ENCODE results near the gene IER5L. TPM values are rescaled to one million over a fixed set of nuclear protein-coding genes. Genes with fewer than 3 reads are reported as not detected.

Gene IER5L
- total RNA-seq, 4 donors from 2014 or later = 2.3 to 2.9 (median 2.6) TPM

GRCh38 chr9:129154866-129155477, 23.1 kb downstream of the IER5L start:
- DNase-seq = no peak
- Histone ChIP-seq H3K27me3 (no peaks in the 10 kb centered on the region), H3K27ac (no peak overlapping the region), H3K36me3 (peaks cover 0 to 6% (median 0%) of the 10 kb centered on the region in 3 donors), H3K9me3 (no peaks in the 10 kb centered on the region), H3K4me3 (no peak overlapping the region), H3K4me1 (no peaks in the 10 kb centered on the region)
- TF ChIP-seq CTCF (IDR thresholded peaks at IDR 0.05) (no peak), POLR2A (IDR thresholded peaks at IDR 0.05) (no peak)

GRCh38 chr9:129151469-129151868, 26.6 kb downstream of the IER5L start:
- TF ChIP-seq POLR2A (IDR thresholded peaks at IDR 0.05) (no peak), CTCF (IDR thresholded peaks at IDR 0.05) (no peak)
- H3K4me1 ChIP-seq = peaks cover 0 to 10% (median 0%) of the 10 kb centered on the region in 4 donors
- H3K27ac ChIP-seq = no peak overlapping the region
- no peak overlapping the region for H3K4me3 ChIP-seq
- DNase-seq = no peak
- no peaks in the 10 kb centered on the region for H3K9me3 ChIP-seq
- H3K36me3 ChIP-seq = peaks cover 0 to 24% (median 0%) of the 10 kb centered on the region in 3 donors
- H3K27me3 ChIP-seq = no peaks in the 10 kb centered on the region

- TF ChIP-seq POLR2A (IDR thresholded peaks at IDR 0.05) (no peak), CTCF (IDR thresholded peaks at IDR 0.05) (no peak)
- Histone ChIP-seq H3K27ac (no peak overlapping the region), H3K27me3 (no peaks in the 10 kb centered on the region), H3K36me3 (peaks cover 0 to 24% (median 0%) of the 10 kb centered on the region in 3 donors), H3K4me3 (no peak overlapping the region), H3K9me3 (no peaks in the 10 kb centered on the region), H3K4me1 (peaks cover 0 to 17% (median 0%) of the 10 kb centered on the region in 4 donors)
- DNase-seq = no peak
These were observed 27.3 kb downstream of the IER5L start for GRCh38 chr9:129150672-129151211.

GRCh38 chr9:129150122-129150521, 27.9 kb downstream of the IER5L start:
- no peak overlapping the region for H3K4me3 ChIP-seq
- peaks cover 0 to 24% (median 1%) of the 10 kb centered on the region in 4 donors for H3K4me1 ChIP-seq
- H3K9me3 ChIP-seq = no peaks in the 10 kb centered on the region
- no peak overlapping the region for H3K27ac ChIP-seq
- no peak for TF ChIP-seq CTCF (IDR thresholded peaks at IDR 0.05)
- no peak for TF ChIP-seq POLR2A (IDR thresholded peaks at IDR 0.05)
- H3K36me3 ChIP-seq = peaks cover 0 to 24% (median 0%) of the 10 kb centered on the region in 3 donors
- no peak for DNase-seq
- H3K27me3 ChIP-seq = no peaks in the 10 kb centered on the region

- H3K4me1 ChIP-seq = peaks cover 0 to 28% (median 1%) of the 10 kb centered on the region in 4 donors
- no peaks in the 10 kb centered on the region for H3K9me3 ChIP-seq
- peaks cover 0 to 24% (median 0%) of the 10 kb centered on the region in 3 donors for H3K36me3 ChIP-seq
- H3K27ac ChIP-seq = peak overlapping the region in 1 of 4 donors; percentile 55
- H3K27me3 ChIP-seq = no peaks in the 10 kb centered on the region
- H3K4me3 ChIP-seq = no peak overlapping the region
- DNase-seq = no peak
- TF ChIP-seq POLR2A (IDR thresholded peaks at IDR 0.05) (no peak), CTCF (IDR thresholded peaks at IDR 0.05) (no peak)
These were observed 28.6 kb downstream of the IER5L start for GRCh38 chr9:129149442-129149841.
